Measurements from ENCODE around the gene LILRB3. TPM values are rescaled to one million over a fixed set of nuclear protein-coding genes. Genes with fewer than 3 reads are reported as not detected.
A peak's percentile ranks its signal among the peaks of the same experiment; 100 is the strongest.

LILRB3 gene
- total RNA-seq, 4 donors from 2014 or later = 3.0 to 5.3 TPM; not detected in 2

DNA sequence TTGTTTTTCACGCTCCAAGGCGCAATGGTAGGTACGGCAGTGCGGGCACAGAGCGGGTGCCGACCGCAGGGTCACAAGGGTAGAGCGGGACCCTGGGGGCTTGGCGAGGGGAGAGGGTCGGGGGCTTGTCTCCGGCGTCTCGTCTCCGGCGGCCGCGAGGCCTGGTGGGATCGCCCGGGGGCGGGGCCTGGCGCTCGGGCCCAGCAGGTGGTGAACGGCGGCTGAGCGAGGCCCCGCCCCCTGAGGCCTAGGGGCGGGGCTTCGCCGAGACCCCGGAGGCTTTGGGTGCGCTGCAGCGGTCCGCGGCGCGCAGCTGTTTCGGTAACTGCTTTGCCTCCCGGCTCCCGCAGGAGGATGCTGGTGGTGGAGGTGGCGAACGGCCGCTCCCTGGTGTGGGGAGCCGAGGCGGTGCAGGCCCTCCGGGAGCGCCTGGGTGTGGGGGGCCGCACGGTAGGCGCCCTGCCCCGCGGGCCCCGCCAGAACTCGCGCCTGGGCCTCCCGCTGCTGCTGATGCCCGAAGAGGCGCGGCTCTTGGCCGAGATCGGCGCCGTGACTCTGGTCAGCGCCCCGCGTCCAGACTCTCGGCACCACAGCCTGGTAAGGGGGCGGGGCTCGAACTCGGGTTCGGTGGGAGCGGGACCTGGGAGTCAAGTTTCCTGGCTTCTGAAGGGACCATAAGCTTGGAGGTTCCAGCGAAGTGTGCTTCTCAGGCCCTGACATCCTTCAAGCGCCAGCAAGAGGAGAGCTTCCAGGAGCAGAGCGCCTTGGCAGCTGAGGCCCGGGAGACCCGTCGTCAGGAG is 31.6 kb downstream of the LILRB3 start, which contains the start of gene TSEN34:
Gene TSEN34, plus strand, starts transcription at position 298 of the 800 bp plus-strand sequence. Its CDS starts 57 bp downstream, at position 355.
- Histone ChIP-seq H3K4me1 (peaks cover 0 to 17% of the 10 kb centered on the region in 2 donors), H3K27me3 (no peaks in the 10 kb centered on the region), H3K9me3 (no peaks in the 10 kb centered on the region), H3K36me3 (no peaks in the 10 kb centered on the region), H3K4me3 (peak within 1 kb of the TSS; percentile 59 to 63), H3K27ac (peak within 1 kb of the TSS; percentile 98)
- TF ChIP-seq POLR2A (IDR thresholded peaks at IDR 0.05) (peak; percentile 52 to 74), CTCF (IDR thresholded peaks at IDR 0.05) (no peak)
- intact Hi-C loops (cut with DNase I; ENCODE audit: low total_unique reads) = loop anchor here (5.0 kb wide), 1 partner anchor 314 kb away; no protein-coding TSS in a partner anchor
- peak in 1 of 2 donors; percentile 52 for DNase-seq

DNA sequence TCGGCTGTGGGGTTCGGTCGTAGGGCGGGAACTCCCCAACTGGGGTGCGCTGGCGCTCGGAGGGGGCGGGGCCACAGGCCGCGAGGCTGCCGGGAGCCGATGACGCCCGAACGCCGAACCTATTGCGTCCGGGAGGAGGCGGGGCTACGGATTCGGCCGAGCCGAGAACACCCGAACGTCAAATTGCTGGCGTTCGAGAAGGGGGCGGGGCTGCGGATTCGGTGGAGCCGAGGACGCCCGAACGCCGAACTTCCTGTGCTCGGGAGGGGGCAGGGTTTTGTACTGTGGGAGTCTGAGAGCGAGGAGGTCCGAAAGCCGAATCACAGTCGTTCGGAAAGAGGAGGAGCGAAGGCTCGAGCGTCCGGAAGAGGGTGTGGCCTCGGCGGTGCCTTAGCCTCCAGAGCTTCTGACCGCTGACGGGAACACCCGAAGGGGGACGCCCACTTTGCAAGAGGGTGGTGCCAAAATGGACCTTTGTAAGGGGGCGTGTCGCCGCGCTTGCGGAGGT is 32.2 kb downstream of the LILRB3 start:
- Histone ChIP-seq H3K4me3 (peak overlapping the region; percentile 59 to 63), H3K27ac (peak overlapping the region; percentile 98), H3K9me3 (no peaks in the 10 kb centered on the region), H3K4me1 (peaks cover 0 to 17% of the 10 kb centered on the region in 2 donors), H3K27me3 (no peaks in the 10 kb centered on the region), H3K36me3 (no peaks in the 10 kb centered on the region)
- DNase-seq = peak; percentile 100
- intact Hi-C loops (cut with DNase I; ENCODE audit: low total_unique reads) = loop anchor here (5.0 kb wide), 1 partner anchor 313 kb away; no protein-coding TSS in a partner anchor
- TF ChIP-seq POLR2A (IDR thresholded peaks at IDR 0.05) (peak in 1 of 2 donors; percentile 35), CTCF (IDR thresholded peaks at IDR 0.05) (peak in 1 of 4 experiments; percentile 3)

GRCh38 chr19:54189735-54190502 is 32.9 kb downstream of the LILRB3 start:
- no peaks in the 10 kb centered on the region for H3K36me3 ChIP-seq
- H3K27ac ChIP-seq = peak overlapping the region; percentile 98
- H3K4me3 ChIP-seq = peak overlapping the region; percentile 59 to 63
- intact Hi-C loops (cut with DNase I; ENCODE audit: low total_unique reads) = loop anchor here (5.0 kb wide), 1 partner anchor 313 kb away; no protein-coding TSS in a partner anchor
- no peaks in the 10 kb centered on the region for H3K27me3 ChIP-seq
- peak; percentile 100 for DNase-seq
- no peak for TF ChIP-seq CTCF (IDR thresholded peaks at IDR 0.05)
- TF ChIP-seq POLR2A (IDR thresholded peaks at IDR 0.05) = peak in 1 of 2 donors; percentile 88
- no peaks in the 10 kb centered on the region for H3K9me3 ChIP-seq
- H3K4me1 ChIP-seq = peaks cover 0 to 17% of the 10 kb centered on the region in 2 donors

DNA sequence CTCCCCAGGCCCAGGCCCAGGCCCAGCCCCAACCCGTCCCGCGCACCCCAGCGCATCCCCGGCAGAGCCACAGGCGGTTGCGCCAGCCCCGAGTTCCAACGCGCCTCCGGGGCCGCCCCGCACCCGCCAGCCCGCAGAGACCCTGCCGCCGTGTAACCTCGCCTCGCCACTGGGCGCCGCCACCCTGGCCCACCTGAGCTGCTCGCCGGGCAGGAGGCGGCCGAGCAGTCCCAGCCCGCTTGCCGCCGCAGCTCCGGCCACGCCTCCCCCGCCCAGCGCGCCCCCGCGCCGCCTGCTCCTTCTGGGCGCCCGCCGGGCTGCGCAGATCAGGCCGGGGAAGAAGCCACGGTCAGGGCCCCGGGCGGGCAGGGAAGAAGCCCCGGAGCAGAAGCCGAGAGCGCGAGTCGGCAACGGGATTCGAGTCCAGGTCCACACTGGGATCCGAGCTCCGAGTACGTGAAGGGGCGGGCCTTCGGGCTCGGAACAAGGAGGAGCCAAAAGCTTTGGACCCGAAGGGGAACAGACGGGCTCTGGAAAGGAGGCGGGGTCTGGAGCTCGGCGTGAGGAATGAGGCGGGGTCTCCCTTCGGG is 33.6 kb downstream of the LILRB3 start, which contains the start of gene MBOAT7:
Gene MBOAT7, minus strand, starts transcription at position 436 of the 590 bp plus-strand sequence. CDS start 1,072 bp downstream, outside the sequence.
- intact Hi-C loops (cut with DNase I; ENCODE audit: low total_unique reads) = no loop called here
- H3K4me1 ChIP-seq = peaks cover 0 to 17% of the 10 kb centered on the region in 2 donors
- H3K27me3 ChIP-seq = no peaks in the 10 kb centered on the region
- H3K27ac ChIP-seq = peak within 1 kb of the TSS; percentile 98
- peak within 1 kb of the TSS; percentile 59 to 63 for H3K4me3 ChIP-seq
- no peaks in the 10 kb centered on the region for H3K9me3 ChIP-seq
- no peaks in the 10 kb centered on the region for H3K36me3 ChIP-seq
- peak in 3 of 4 experiments; percentile 46 to 57 (median 49) for TF ChIP-seq CTCF (IDR thresholded peaks at IDR 0.05)
- peak; percentile 79 to 84 for TF ChIP-seq POLR2A (IDR thresholded peaks at IDR 0.05)
- DNase-seq = no peak

Measured in uterus (tissue), 4 donors.